HG03039 (cell line): ENCODE results near the gene DNAH14.
"Not testable (repeated sequence)": the region's sequence is repeated elsewhere in the genome, so short reads cannot be mapped to it uniquely, and the experiment has no call there.

ENCODE experiments used
- ATAC-seq: cut with Tn5 transposase; IDR thresholded peaks from one replicate; pipeline ENCODE4 v1.9.1; 2021; ENCODE audit warnings: mild to moderate bottlenecking, moderate library complexity; ENCODE audit not compliant: unreplicated experiment

Gene DNAH14

GRCh38 chr1:225380691-225381090, 451.2 kb downstream of the DNAH14 start:
- ATAC-seq = no peak

DNA sequence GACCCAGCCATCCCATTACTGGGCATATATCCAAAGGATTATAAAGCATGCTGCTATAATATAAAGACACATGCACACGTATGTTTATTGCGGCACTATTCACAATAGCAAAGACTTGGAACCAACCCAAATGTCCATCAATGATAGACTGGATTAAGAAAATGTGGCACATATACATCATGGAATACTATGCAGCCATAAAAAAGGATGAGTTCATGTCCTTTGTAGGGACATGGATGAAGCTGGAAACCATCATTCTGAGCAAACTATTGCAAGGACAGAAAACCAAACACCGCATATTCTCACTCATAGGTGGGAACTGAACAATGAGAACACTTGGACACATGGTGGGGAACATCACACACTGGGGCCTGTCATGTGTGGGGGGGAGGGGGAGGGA, 457.4 kb downstream of the DNAH14 start:
- not testable (repeated sequence) for ATAC-seq

DNA sequence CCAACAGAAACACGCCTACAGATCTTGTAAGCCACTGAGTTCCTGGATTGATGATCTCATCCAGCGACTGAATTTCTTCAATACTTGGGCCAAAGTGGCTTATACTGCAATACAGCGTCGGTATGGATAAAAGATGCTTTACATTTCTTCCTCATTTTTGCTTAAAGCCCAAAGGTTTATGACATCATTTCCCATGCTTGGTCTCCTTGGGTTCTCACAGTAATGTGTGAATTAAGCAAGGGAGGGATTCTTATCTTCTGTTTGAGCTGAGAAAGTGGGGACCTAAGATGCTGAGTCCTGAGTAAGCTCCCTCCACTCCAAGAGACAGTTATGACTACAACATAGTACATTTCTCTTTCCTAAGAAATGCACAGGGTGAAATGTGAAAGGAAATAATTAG, 458.9 kb downstream of the DNAH14 start:
- ATAC-seq = no peak

GRCh38 chr1:225389843-225390242, 460.4 kb downstream of the DNAH14 start:
- ATAC-seq = no peak

- ATAC-seq = no peak
These were observed 466.9 kb downstream of the DNAH14 start for GRCh38 chr1:225396357-225396756.

- ATAC-seq = no peak
These were observed 471.5 kb downstream of the DNAH14 start for GRCh38 chr1:225400968-225401367.

GRCh38 chr1:225406976-225407725, 477.7 kb downstream of the DNAH14 start:
- ATAC-seq = no peak

GRCh38 chr1:225407755-225408154, 478.3 kb downstream of the DNAH14 start:
- no peak for ATAC-seq

DNA sequence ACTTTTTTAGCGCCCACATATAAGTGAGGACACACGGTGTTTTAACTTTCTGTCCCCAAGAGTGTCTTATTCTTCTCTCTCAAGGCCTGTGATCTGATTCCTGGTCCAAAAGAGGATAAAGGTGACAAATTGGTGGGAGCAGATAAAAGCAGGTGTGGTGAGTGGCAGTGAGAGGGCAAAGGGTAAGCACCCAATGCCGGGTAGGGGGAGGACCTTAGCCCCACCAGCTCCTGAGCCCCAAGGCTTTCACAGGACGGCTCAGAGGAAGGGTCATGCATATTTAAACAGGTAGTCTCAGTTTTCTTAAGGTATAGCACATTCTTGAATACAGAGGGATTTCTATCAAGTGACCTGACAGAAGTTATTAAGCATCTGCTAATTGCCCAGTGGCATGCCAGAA, 478.8 kb downstream of the DNAH14 start:
- ATAC-seq = no peak

DNA sequence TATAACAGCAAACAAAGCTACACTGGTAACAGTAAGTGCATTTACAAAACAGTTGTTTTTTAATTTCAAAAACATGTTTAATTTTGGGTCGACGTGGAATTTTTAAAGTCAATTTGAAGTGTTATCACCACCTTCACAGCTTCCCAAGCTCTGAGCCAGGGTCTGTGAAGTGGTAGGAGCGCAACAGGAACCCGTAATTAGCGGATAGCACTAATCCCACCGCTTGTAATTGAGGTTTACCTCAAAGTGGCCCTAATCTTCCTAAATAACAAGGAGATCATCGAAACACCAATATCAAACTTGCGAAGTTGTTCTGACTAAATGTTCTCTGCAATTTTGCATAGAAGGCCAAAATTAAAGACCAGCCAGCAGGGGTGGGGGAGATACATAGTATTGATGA, 479.6 kb downstream of the DNAH14 start:
- no peak for ATAC-seq

DNA sequence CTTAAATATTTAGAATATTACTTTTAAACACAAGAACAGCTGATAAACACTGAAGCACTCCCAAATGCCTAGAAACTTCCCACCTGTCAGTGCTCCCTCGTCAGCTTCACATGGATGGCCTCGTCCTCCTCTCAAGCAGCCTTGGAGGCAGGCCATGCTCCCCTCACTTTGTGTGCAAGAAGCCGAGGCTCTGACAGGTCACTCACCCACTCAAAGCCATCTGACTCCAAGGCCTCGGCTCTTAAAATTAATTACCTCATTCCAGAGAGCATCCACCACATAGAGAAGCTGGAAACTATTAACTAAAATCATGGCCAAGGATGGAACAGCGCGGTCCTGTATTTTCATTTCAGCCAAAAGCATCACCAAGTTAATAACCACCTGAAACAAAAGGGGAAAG, 480.6 kb downstream of the DNAH14 start:
- ATAC-seq = no peak

GRCh38 chr1:225412321-225412720, 482.8 kb downstream of the DNAH14 start:
- no peak for ATAC-seq

- ATAC-seq = no peak
These were observed 483.4 kb downstream of the DNAH14 start for GRCh38 chr1:225412803-225413351.

- no peak for ATAC-seq
These were observed 484.4 kb downstream of the DNAH14 start for GRCh38 chr1:225413708-225414375.

GRCh38 chr1:225415307-225415706, 485.8 kb downstream of the DNAH14 start:
- ATAC-seq = no peak

GRCh38 chr1:225415967-225416745, 486.7 kb downstream of the DNAH14 start:
- no peak for ATAC-seq

- no peak for ATAC-seq
These were observed 488.6 kb downstream of the DNAH14 start for GRCh38 chr1:225418059-225418458.

GRCh38 chr1:225418598-225418997, 489.1 kb downstream of the DNAH14 start:
- no peak for ATAC-seq

- no peak for ATAC-seq
These were observed 492.6 kb downstream of the DNAH14 start for GRCh38 chr1:225422031-225422605.

DNA sequence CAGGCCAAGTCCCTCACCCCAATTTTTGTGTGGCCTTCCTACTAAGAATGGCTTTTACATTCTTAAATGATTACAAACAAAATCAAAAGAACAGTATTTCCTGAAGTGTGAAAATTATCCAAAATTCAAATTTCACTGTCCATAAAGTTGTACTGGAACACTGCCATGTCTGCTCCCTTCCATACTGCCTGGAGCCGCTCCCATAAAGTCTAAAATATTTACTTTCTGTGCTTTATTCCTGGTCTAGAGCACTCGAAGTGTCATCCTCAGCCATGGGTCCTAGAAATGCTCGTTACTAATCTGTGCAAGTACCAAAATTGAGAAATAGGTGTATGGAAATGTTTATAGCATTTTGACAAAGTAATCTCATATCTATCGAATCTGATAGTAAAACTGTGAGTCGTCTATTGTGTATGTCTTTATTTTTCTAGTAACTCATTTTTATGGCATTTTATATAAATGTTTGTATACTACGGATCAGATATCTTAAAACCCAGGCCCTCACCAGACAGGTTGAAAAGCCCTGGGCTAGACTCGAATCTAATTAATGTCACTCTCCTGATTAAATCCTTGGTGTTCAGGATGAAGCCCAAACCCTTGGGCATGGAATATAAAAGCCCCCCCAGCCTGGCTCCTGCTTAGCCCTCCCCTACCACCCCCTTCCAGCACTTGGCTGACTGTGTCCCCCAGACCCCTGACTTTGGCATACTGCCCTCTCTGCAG, 493.5 kb downstream of the DNAH14 start:
- no peak for ATAC-seq

DNA sequence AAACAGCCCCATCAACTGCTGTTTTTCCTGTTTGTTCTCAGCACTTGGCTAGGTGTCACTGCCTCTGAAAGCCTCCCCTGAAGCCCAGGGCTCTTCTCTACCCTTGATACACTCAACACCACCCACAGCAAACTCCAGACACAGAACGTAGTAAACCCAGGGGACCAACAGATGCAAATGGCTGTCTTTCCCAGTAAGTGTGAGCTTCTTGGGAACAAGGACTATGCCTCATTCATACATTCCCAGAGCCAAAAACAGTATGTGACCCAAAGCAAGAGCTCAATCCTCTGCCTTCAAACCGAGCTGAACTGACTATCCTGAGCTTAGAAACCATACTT, 494.0 kb downstream of the DNAH14 start:
- ATAC-seq = no peak
